H9 (cell line): Measurements from ENCODE around the gene TACR2. TPM values are rescaled to one million over a fixed set of nuclear protein-coding genes. Genes with fewer than 3 reads are reported as not detected.

Experiments used
- DNase-seq: peaks from one replicate; pipeline ENCODE4 v3.0.0-alpha.2; 2017
- H2AFZ ChIP-seq: one replicate; pipeline ENCODE4 v1.6.1; 2013; ENCODE audit warnings: mild to moderate bottlenecking, low read length, control low read depth, moderate library complexity
- H2AK5ac ChIP-seq: 2 replicates; pipeline ENCODE4 v1.6.1; 2013; ENCODE audit warnings: low read length, control low read depth, mixed read lengths; ENCODE audit not compliant: insufficient read length
- H2BK120ac ChIP-seq: one replicate; pipeline ENCODE4 v1.6.1; 2013; ENCODE audit warnings: low read depth, mild to moderate bottlenecking, low read length, control low read depth, inconsistent platforms; ENCODE audit not compliant: poor library complexity, severe bottlenecking
- H2BK12ac ChIP-seq: 2 replicates; pipeline ENCODE4 v1.6.1; 2013; ENCODE audit warnings: low read length, control low read depth, mixed read lengths, low read depth; ENCODE audit not compliant: insufficient read length
- H2BK15ac ChIP-seq: 2 replicates; pipeline ENCODE4 v1.6.1; 2013; ENCODE audit warnings: low read depth, low read length, control low read depth
- H2BK20ac ChIP-seq: one replicate; pipeline ENCODE4 v1.6.1; 2013; ENCODE audit warnings: low read depth, mild to moderate bottlenecking, low read length, control low read depth, inconsistent platforms; ENCODE audit not compliant: poor library complexity, severe bottlenecking
- H2BK5ac ChIP-seq: 2 replicates; pipeline ENCODE4 v1.6.1; 2013; ENCODE audit warnings: low read length, control low read depth, mixed read lengths; ENCODE audit not compliant: insufficient read length
- H3K14ac ChIP-seq: 2 replicates; pipeline ENCODE4 v1.6.1; 2013; ENCODE audit warnings: low read length, control low read depth; ENCODE audit not compliant: insufficient read depth
- H3K18ac ChIP-seq: 2 replicates; pipeline ENCODE4 v1.6.1; 2013; ENCODE audit warnings: low read depth, mild to moderate bottlenecking, mixed read lengths, low read length, control low read depth; ENCODE audit not compliant: insufficient read length
- H3K23ac ChIP-seq: 2 replicates; pipeline ENCODE4 v1.6.1; 2013; ENCODE audit warnings: low read length, control low read depth, mixed read lengths, low read depth; ENCODE audit not compliant: insufficient read length
- H3K23me2 ChIP-seq: 2 replicates; pipeline ENCODE4 v1.6.1; 2013; ENCODE audit warnings: low read depth, mild to moderate bottlenecking, mixed read lengths, low read length, control low read depth; ENCODE audit not compliant: insufficient read length, poor library complexity, severe bottlenecking
- H3K27ac ChIP-seq: 2 replicates; pipeline ENCODE4 v1.5.1; 2013; ENCODE audit warnings: low read length, control low read depth, mixed read lengths, low read depth; ENCODE audit not compliant: insufficient read length
- H3K27me3 ChIP-seq: 2 replicates; pipeline ENCODE4 v1.6.1; 2013; ENCODE audit warnings: low read length, control low read depth, inconsistent platforms; ENCODE audit not compliant: insufficient read depth
- H3K4ac ChIP-seq: 2 replicates; pipeline ENCODE4 v1.6.1; 2013; ENCODE audit warnings: low read depth, mild to moderate bottlenecking, control low read depth, inconsistent platforms, low read length, moderate library complexity
- H3K4me1 ChIP-seq: 2 replicates; pipeline ENCODE4 v1.6.1; 2013; ENCODE audit warnings: low read length, control low read depth, inconsistent platforms; ENCODE audit not compliant: insufficient read depth
- H3K4me2 ChIP-seq: 2 replicates; pipeline ENCODE4 v1.6.1; 2013; ENCODE audit warnings: low read length, control low read depth, mixed read lengths; ENCODE audit not compliant: insufficient read length, insufficient read depth
- H3K56ac ChIP-seq: 2 replicates; pipeline ENCODE4 v1.6.1; 2013; ENCODE audit warnings: low read depth, mild to moderate bottlenecking, mixed read lengths, low read length, control low read depth; ENCODE audit not compliant: insufficient read length
- H3K79me1 ChIP-seq: 2 replicates; pipeline ENCODE4 v1.6.1; 2013; ENCODE audit warnings: low read depth, mild to moderate bottlenecking, moderate library complexity, low read length, control low read depth, inconsistent platforms; ENCODE audit not compliant: insufficient read depth, poor library complexity, severe bottlenecking
- H3K79me2 ChIP-seq: 2 replicates; pipeline ENCODE4 v1.6.1; 2013; ENCODE audit warnings: low read length, control low read depth, inconsistent platforms; ENCODE audit not compliant: insufficient read depth
- H3K9ac ChIP-seq: 2 replicates; pipeline ENCODE4 v1.6.1; 2013; ENCODE audit warnings: low read length, control low read depth, mixed read lengths; ENCODE audit not compliant: insufficient read length; ENCODE audit errors: extremely low read depth
- H3K9me3 ChIP-seq: one replicate; pipeline ENCODE4 v1.6.1; 2013; ENCODE audit warnings: low read depth, low read length, inconsistent platforms; ENCODE audit not compliant: control insufficient read depth
- H3T11ph ChIP-seq: one replicate; pipeline ENCODE4 v1.6.1; 2013; ENCODE audit warnings: mild to moderate bottlenecking, low read length, control low read depth, inconsistent platforms
- H4K20me1 ChIP-seq: one replicate; pipeline ENCODE4 v1.6.1; 2013; ENCODE audit not compliant: control insufficient read depth, insufficient read length, insufficient read depth
- H4K5ac ChIP-seq: 2 replicates; pipeline ENCODE4 v1.6.1; 2013; ENCODE audit warnings: low read depth, mild to moderate bottlenecking, mixed read lengths, low read length, control low read depth; ENCODE audit not compliant: insufficient read length
- H4K8ac ChIP-seq: replicated peaks from 2 replicates; pipeline ENCODE4 v1.6.1; 2013; ENCODE audit warnings: low read length, control low read depth, mixed read lengths, low read depth; ENCODE audit not compliant: insufficient read length
- H4K91ac ChIP-seq: 2 replicates; pipeline ENCODE4 v1.6.1; 2013; ENCODE audit warnings: low read depth, mild to moderate bottlenecking, moderate library complexity, mixed read lengths, low read length, control low read depth; ENCODE audit not compliant: insufficient read length
- H3K27ac Mint-ChIP-seq, 3 experiments: 2 replicates in 2 of 3; 3 replicates in 1 of 3; pipeline ENCODE4 v1.8.0; 2020 to 2021; ENCODE audit warnings: mixed read lengths in 3 of 3, mild to moderate bottlenecking in 1 of 3, moderate library complexity in 1 of 3
- H3K27me3 Mint-ChIP-seq: 2 replicates; pipeline ENCODE4 v1.8.0; 2021; ENCODE audit warnings: low read depth, mild to moderate bottlenecking, moderate library complexity, mixed read lengths
- H3K36me3 Mint-ChIP-seq, 3 experiments: 2 replicates in 2 of 3; 3 replicates in 1 of 3; pipeline ENCODE4 v1.8.0; 2020 to 2021; ENCODE audit warnings: low read depth in 3 of 3, mixed read lengths in 3 of 3; ENCODE audit not compliant: insufficient read depth in 1 of 3
- H3K4me1 Mint-ChIP-seq, 2 experiments: 2 replicates each; pipeline ENCODE4 v1.8.0; 2020; ENCODE audit warnings: mixed read lengths in 2 of 2
- H3K4me3 Mint-ChIP-seq, 2 experiments: 2 replicates in 1 of 2; 3 replicates in 1 of 2; pipeline ENCODE4 v1.8.0; 2020 to 2021; ENCODE audit warnings: mild to moderate bottlenecking in 2 of 2, mixed read lengths in 2 of 2, moderate library complexity in 1 of 2
- H3K9me3 Mint-ChIP-seq, 2 experiments: 2 replicates in 1 of 2; 3 replicates in 1 of 2; pipeline ENCODE4 v1.8.0; 2020; ENCODE audit warnings: mild to moderate bottlenecking in 2 of 2, mixed read lengths in 2 of 2, moderate library complexity in 1 of 2
- WGBS: extraction: QIAGEN DNeasy Blood & Tissue Kit; methylation state at CpG from one replicate; pipeline ENCODE4 v1.1.7; 2013; ENCODE audit warnings: missing lambda C conversion rate, low lambda C conversion rate, mixed read lengths; ENCODE audit not compliant: insufficient read length; ENCODE audit errors: extremely low coverage; 5-methylcytosine and 5-hydroxymethylcytosine counted together
- total RNA-seq: library from RNA; stranded (reverse); gene quantifications from 2 replicates; pipeline ENCODE4 v1.2.1, GENCODE V29; 2021
- TF ChIP-seq, protein P1 (sequence below): fragments of 200-600 bp; sonication (generic); conservative IDR thresholded peaks from 3 replicates; pipeline ENCODE4 v1.8.0; 2021; ENCODE audit warnings: antibody characterized with exemption, mild to moderate bottlenecking

The TACR2 gene
- total RNA-seq, 1 experiment from 2014 or later: not detected

DNA sequence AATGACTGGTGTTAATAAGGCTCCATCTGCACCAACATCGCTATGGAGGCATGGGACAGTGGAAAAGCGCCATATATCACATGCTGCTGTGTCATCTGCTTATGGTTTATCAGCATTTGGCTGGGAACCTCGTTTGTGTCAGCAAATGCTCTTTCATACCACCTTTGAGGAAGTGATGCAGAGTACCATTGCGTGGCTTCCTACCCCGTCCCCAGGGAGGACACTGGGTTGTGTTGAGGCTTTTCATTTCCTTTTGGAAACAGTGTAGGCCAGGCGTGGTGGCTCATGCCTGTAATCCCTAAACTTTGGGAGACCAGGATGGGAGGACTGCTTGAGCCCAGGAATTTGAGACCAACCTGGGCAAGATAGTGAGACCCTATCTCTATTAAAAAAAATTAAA, 6.8 kb downstream of the TACR2 start:
- Histone ChIP-seq H3K18ac (no peak overlapping the region), H3K4ac (no peak overlapping the region), H3K23ac (no peak overlapping the region), H3K27me3 (no peaks in the 10 kb centered on the region; the same call in 1 of the 2 replicates), H2BK15ac (no peak overlapping the region), H2BK20ac (no peak overlapping the region), H2BK120ac (no peak overlapping the region), H3K9ac (no peak overlapping the region), H3K79me1 (no peaks in the 10 kb centered on the region), H2BK5ac (no peak overlapping the region), H2BK12ac (no peak overlapping the region), H3K4me1 (no peaks in the 10 kb centered on the region; the same call in 1 of the 2 replicates), H3K23me2 (no peaks in the 10 kb centered on the region), H2AK5ac (no peak overlapping the region), H3K27ac (no peak overlapping the region), H3K79me2 (no peaks in the 10 kb centered on the region), H4K20me1 (no peaks in the 10 kb centered on the region), H3T11ph (no peak overlapping the region), H3K14ac (no peak overlapping the region), H4K5ac (no peak overlapping the region), H3K9me3 (no peaks in the 10 kb centered on the region), H4K8ac (no peak overlapping the region), H3K4me2 (no peak overlapping the region), H4K91ac (no peak overlapping the region), H2AFZ (no peak overlapping the region), H3K56ac (no peak overlapping the region)
- H3K27ac Mint-ChIP-seq: no peak overlapping the region
- no peak for DNase-seq
- no CpG with 5 or more reads among the region's 6 CpGs for WGBS
- TF ChIP-seq, protein P1, sequence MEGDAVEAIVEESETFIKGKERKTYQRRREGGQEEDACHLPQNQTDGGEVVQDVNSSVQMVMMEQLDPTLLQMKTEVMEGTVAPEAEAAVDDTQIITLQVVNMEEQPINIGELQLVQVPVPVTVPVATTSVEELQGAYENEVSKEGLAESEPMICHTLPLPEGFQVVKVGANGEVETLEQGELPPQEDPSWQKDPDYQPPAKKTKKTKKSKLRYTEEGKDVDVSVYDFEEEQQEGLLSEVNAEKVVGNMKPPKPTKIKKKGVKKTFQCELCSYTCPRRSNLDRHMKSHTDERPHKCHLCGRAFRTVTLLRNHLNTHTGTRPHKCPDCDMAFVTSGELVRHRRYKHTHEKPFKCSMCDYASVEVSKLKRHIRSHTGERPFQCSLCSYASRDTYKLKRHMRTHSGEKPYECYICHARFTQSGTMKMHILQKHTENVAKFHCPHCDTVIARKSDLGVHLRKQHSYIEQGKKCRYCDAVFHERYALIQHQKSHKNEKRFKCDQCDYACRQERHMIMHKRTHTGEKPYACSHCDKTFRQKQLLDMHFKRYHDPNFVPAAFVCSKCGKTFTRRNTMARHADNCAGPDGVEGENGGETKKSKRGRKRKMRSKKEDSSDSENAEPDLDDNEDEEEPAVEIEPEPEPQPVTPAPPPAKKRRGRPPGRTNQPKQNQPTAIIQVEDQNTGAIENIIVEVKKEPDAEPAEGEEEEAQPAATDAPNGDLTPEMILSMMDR: no peak
- H3K27me3 Mint-ChIP-seq: peaks cover 17% of the 10 kb centered on the region
- no peaks in the 10 kb centered on the region; a peak in 2 of 7 replicates for H3K36me3 Mint-ChIP-seq
- peaks cover 26 to 31% of the 10 kb centered on the region in 2 experiments for H3K4me1 Mint-ChIP-seq
- no peaks in the 10 kb centered on the region for H3K9me3 Mint-ChIP-seq
- H3K4me3 Mint-ChIP-seq: no peak overlapping the region
